H1 (cell line): ENCODE measurements around the gene SSH2. TPM values are rescaled to one million over a fixed set of nuclear protein-coding genes. Genes with fewer than 3 reads are reported as not detected.
A peak's percentile ranks its signal among the peaks of the same experiment; 100 is the strongest.

ENCODE experiments used
- CTCF ChIA-PET: fragments of 300-600 bp; sonication (Branson Sonifier 250); formaldehyde crosslinking; loops from one replicate; lab custom pipeline; 2021; ENCODE audit not compliant: partially characterized antibody; lab: Charles Lee
- POLR2A ChIA-PET: fragments of 300-600 bp; sonication (Branson Sonifier 250); formaldehyde crosslinking; loops from one replicate; lab custom pipeline; 2021; ENCODE audit warnings: inconsistent platforms; ENCODE audit not compliant: partially characterized antibody; lab: Charles Lee
- DNase-seq, 2 experiments: peaks; one replicate each; pipeline versions ENCODE4 v3.0.0 to v3.0.0-alpha.2; 2010 to 2022; ENCODE audit warnings: low spot score in 2 of 2, low read depth in 1 of 2, mixed read lengths in 1 of 2
- FAIRE-seq: peaks from 2 replicates; lab custom pipeline; 2011; peaks lifted over from hg19 to GRCh38; lab: Jason Lieb, UNC
- H2AFZ ChIP-seq: 2 replicates; pipeline ENCODE4 v1.8.1; 2012; ENCODE audit warnings: low read length, inconsistent platforms
- H2AK5ac ChIP-seq: 2 replicates; pipeline ENCODE4 v1.6.1; 2013; ENCODE audit warnings: low read depth, low read length
- H2BK120ac ChIP-seq: replicated peaks from 2 replicates; pipeline ENCODE3; 2013; ENCODE audit warnings: low read depth, low read length, inconsistent platforms
- H2BK12ac ChIP-seq: 2 replicates; pipeline ENCODE4 v1.6.1; 2013; ENCODE audit warnings: low read depth, low read length
- H2BK15ac ChIP-seq: 2 replicates; pipeline ENCODE4 v1.6.1; 2013; ENCODE audit warnings: low read length
- H2BK20ac ChIP-seq: 2 replicates; pipeline ENCODE4 v1.6.1; 2013; ENCODE audit warnings: low read length
- H2BK5ac ChIP-seq: 2 replicates; pipeline ENCODE4 v1.6.1; 2013; ENCODE audit warnings: low read depth, low read length
- H3K14ac ChIP-seq: 2 replicates; pipeline ENCODE4 v1.6.1; 2013; ENCODE audit warnings: inconsistent platforms; ENCODE audit not compliant: insufficient read length
- H3K18ac ChIP-seq: 2 replicates; pipeline ENCODE4 v1.6.1; 2013; ENCODE audit warnings: low read length; ENCODE audit errors: extremely low read depth
- H3K23ac ChIP-seq: 2 replicates; pipeline ENCODE4 v1.6.1; 2013; ENCODE audit warnings: inconsistent platforms; ENCODE audit not compliant: insufficient read length
- H3K23me2 ChIP-seq: 2 replicates; pipeline ENCODE4 v1.6.1; 2013; ENCODE audit warnings: low read depth, low read length
- H3K27ac ChIP-seq: 2 replicates; pipeline ENCODE4 v1.6.1; 2011; ENCODE audit warnings: low read depth, low read length, inconsistent platforms
- H3K27me3 ChIP-seq, 4 experiments: replicated peaks in 1 of 4; 1 replicate in 1 of 4; 2 replicates in 3 of 4; pipeline versions ENCODE4 v1.6.1 to v1.8.1; 2011 to 2013; ENCODE audit warnings: low read length in 3 of 4, mild to moderate bottlenecking in 3 of 4, inconsistent platforms in 2 of 4, mixed read lengths in 2 of 4, moderate library complexity in 1 of 4; ENCODE audit not compliant: control insufficient read depth in 3 of 4, insufficient read depth in 3 of 4; ENCODE audit errors: extremely low read depth in 1 of 4
- H3K36me3 ChIP-seq, 4 experiments: 2 replicates each; pipeline versions ENCODE4 v1.6.1 to v1.8.1; 2011 to 2013; ENCODE audit warnings: mild to moderate bottlenecking in 4 of 4, low read length in 3 of 4, moderate library complexity in 2 of 4, control low read depth in 1 of 4, inconsistent platforms in 1 of 4; ENCODE audit not compliant: insufficient read depth in 4 of 4, control insufficient read depth in 2 of 4
- H3K4ac ChIP-seq: replicated peaks from 2 replicates; pipeline ENCODE3; 2013; ENCODE audit warnings: low read length, low read depth, mixed read lengths, inconsistent platforms; ENCODE audit not compliant: insufficient read length
- H3K4me1 ChIP-seq, 4 experiments: replicated peaks in 1 of 4; 1 replicate in 1 of 4; 2 replicates in 3 of 4; pipeline versions ENCODE4 v1.6.1 to v1.8.1; 2011 to 2013; ENCODE audit warnings: low read length in 3 of 4, inconsistent platforms in 2 of 4, mixed read lengths in 1 of 4; ENCODE audit not compliant: insufficient read depth in 4 of 4, control insufficient read depth in 3 of 4
- H3K4me2 ChIP-seq, 2 experiments: 2 replicates each; pipeline versions ENCODE4 v1.6.1 to v1.8.1; 2011 to 2013; ENCODE audit warnings: low read depth in 2 of 2, low read length in 2 of 2, control low read depth in 1 of 2, inconsistent platforms in 1 of 2, mild to moderate bottlenecking in 1 of 2; ENCODE audit not compliant: insufficient read depth in 1 of 2
- H3K4me3 ChIP-seq, 4 experiments: fragments of 200-600, 300-600 bp in 1 of 4; sonication (generic), shearing (Covaris generic), sonication (Bioruptor Twin) in 1 of 4; 2 replicates each; pipeline versions ENCODE4 v1.5.1 to v1.8.1; 2011 to 2016; ENCODE audit warnings: low read length in 4 of 4, low read depth in 3 of 4, control low read depth in 2 of 4, inconsistent platforms in 2 of 4, mild to moderate bottlenecking in 2 of 4, mixed read lengths in 1 of 4, moderate library complexity in 1 of 4; ENCODE audit not compliant: insufficient read depth in 2 of 4; ENCODE audit errors: extremely low read depth in 1 of 4
- H3K56ac ChIP-seq: replicated peaks from 2 replicates; pipeline ENCODE3; 2013; ENCODE audit warnings: low read depth, mild to moderate bottlenecking, mixed read lengths, low read length, inconsistent platforms; ENCODE audit not compliant: insufficient read length
- H3K79me1 ChIP-seq: 2 replicates; pipeline ENCODE4 v1.6.1; 2013; ENCODE audit warnings: low read depth, low read length, control low read depth
- H3K79me2 ChIP-seq, 2 experiments: 2 replicates each; pipeline versions ENCODE4 v1.6.1 to v1.8.1; 2012 to 2013; ENCODE audit warnings: low read length in 2 of 2, mild to moderate bottlenecking in 2 of 2, inconsistent platforms in 1 of 2; ENCODE audit not compliant: insufficient read depth in 2 of 2, control insufficient read depth in 1 of 2
- H3K9ac ChIP-seq, 4 experiments: replicated peaks in 1 of 4; 1 replicate in 1 of 4; 2 replicates in 3 of 4; pipeline versions ENCODE4 v1.6.1 to v1.8.1; 2011 to 2013; ENCODE audit warnings: low read depth in 3 of 4, low read length in 3 of 4, control low read depth in 2 of 4, mild to moderate bottlenecking in 2 of 4, moderate library complexity in 2 of 4, inconsistent platforms in 1 of 4; ENCODE audit errors: extremely low read depth in 1 of 4
- H3K9me3 ChIP-seq, 2 experiments: 2 replicates each; pipeline versions ENCODE4 v1.6.1 to v1.8.1; 2012 to 2013; ENCODE audit warnings: mild to moderate bottlenecking in 2 of 2, moderate library complexity in 2 of 2, control low read depth in 1 of 2, inconsistent platforms in 1 of 2, low read depth in 1 of 2, low read length in 1 of 2, mixed read lengths in 1 of 2; ENCODE audit not compliant: insufficient read depth in 2 of 2
- H4K20me1 ChIP-seq, 2 experiments: replicated peaks in 1 of 2; 2 replicates each; pipeline versions ENCODE3 to v1.8.1; 2011 to 2013; ENCODE audit warnings: inconsistent platforms in 2 of 2, low read length in 2 of 2, mild to moderate bottlenecking in 1 of 2; ENCODE audit not compliant: insufficient read depth in 2 of 2, control insufficient read depth in 1 of 2
- H4K5ac ChIP-seq: 2 replicates; pipeline ENCODE4 v1.6.1; 2013; ENCODE audit warnings: low read length, low read depth, mixed read lengths, inconsistent platforms; ENCODE audit not compliant: insufficient read length
- H4K8ac ChIP-seq: 2 replicates; pipeline ENCODE4 v1.8.0; 2013; ENCODE audit warnings: mild to moderate bottlenecking, moderate library complexity, low read length, inconsistent platforms; ENCODE audit not compliant: insufficient read depth; ENCODE audit errors: extremely low read depth
- H4K91ac ChIP-seq: replicated peaks from 2 replicates; pipeline ENCODE3; 2013; ENCODE audit warnings: low read length, mixed read lengths, inconsistent platforms; ENCODE audit not compliant: insufficient read length
- BCL11A ChIP-seq, 2 experiments: IDR thresholded peaks; one replicate each; pipeline ENCODE4 v1.6.1; 2011; ENCODE audit warnings: low read depth in 2 of 2, low read length in 2 of 2, mild to moderate bottlenecking in 2 of 2
- CEBPB ChIP-seq: IDR thresholded peaks from 2 replicates; pipeline ENCODE4 v1.6.1; 2012; ENCODE audit warnings: low read depth, low read length
- GTF2F1 ChIP-seq: IDR thresholded peaks from 2 replicates; pipeline ENCODE4 v1.6.1; 2012; ENCODE audit warnings: low read depth, low read length, improper control_type of control experiment, borderline replicate concordance
- KDM4A ChIP-seq: IDR thresholded peaks from one replicate; pipeline ENCODE4 v1.7.1; 2012; ENCODE audit warnings: low read depth, mild to moderate bottlenecking, moderate library complexity, low read length, inconsistent platforms; ENCODE audit not compliant: severe bottlenecking
- MAFK ChIP-seq: IDR thresholded peaks from 2 replicates; pipeline ENCODE4 v1.6.1; 2012; ENCODE audit warnings: low read depth, mild to moderate bottlenecking, improper control_type of control experiment, low read length
- RAD21 ChIP-seq, 2 experiments: IDR thresholded peaks in 1 of 2; conservative IDR thresholded peaks in 1 of 2; 2 replicates each; pipeline ENCODE4 v1.6.1; 2011; ENCODE audit warnings: low read depth in 2 of 2, low read length in 2 of 2, improper control_type of control experiment in 1 of 2, inconsistent platforms in 1 of 2, mild to moderate bottlenecking in 1 of 2, moderate library complexity in 1 of 2
- SIX5 ChIP-seq: IDR thresholded peaks from 2 replicates; pipeline ENCODE4 v1.6.1; 2011; ENCODE audit warnings: mild to moderate bottlenecking, low read depth, low read length
- YY1 ChIP-seq: IDR thresholded peaks from 2 replicates; pipeline ENCODE4 v1.6.1; 2011; ENCODE audit warnings: low read depth, mild to moderate bottlenecking, low read length
- WGBS, 2 experiments: shearing (Covaris generic) in 1 of 2; methylation state at CpG; one replicate each; pipeline versions ENCODE4 v1.1.6 to v1.1.7; 2013 to 2015; ENCODE audit warnings: low lambda C conversion rate in 2 of 2, mixed read lengths in 2 of 2, inconsistent platforms in 1 of 2, low coverage in 1 of 2, missing lambda C conversion rate in 1 of 2; ENCODE audit not compliant: insufficient replicate concordance in 2 of 2, insufficient coverage in 1 of 2, insufficient read length in 1 of 2; ENCODE audit errors: extremely low coverage in 1 of 2, missing lambda C conversion rate in 1 of 2; 5-methylcytosine and 5-hydroxymethylcytosine counted together
- polyA plus RNA-seq, 7 experiments: library from polyadenylated mRNA; depleted of rRNA in 3 of 7; stranded (reverse) in 5 of 7; unstranded in 2 of 7; fragments of >200 nt in 5 of 7; fragments of 200-250 nt in 2 of 7; gene quantifications; 1 replicate in 5 of 7; 2 replicates in 1 of 7; 4 replicates in 1 of 7; pipeline versions ENCODE4 v1.2.1 to v1.2.3, GENCODE V29; 2011 to 2013; ENCODE audit warnings: missing spikeins in 2 of 7, mixed read lengths in 2 of 7
- total RNA-seq: library from RNA; stranded (reverse); fragmentation: NEBNext Ultra II Directional; extraction: Animal tissue kit (Norgen Biotek cat#: 25700); gene quantifications from 2 replicates; pipeline ENCODE4 v1.2.1, GENCODE V29; 2021
- TF ChIP-seq, protein P1 (sequence below), 3 experiments: IDR thresholded peaks; 1 replicate in 2 of 3; 2 replicates in 1 of 3; pipeline versions ENCODE4 v1.5.1 to v1.6.1; 2011; ENCODE audit warnings: low read length in 3 of 3, mild to moderate bottlenecking in 3 of 3, inconsistent platforms in 2 of 3, low read depth in 1 of 3, moderate library complexity in 1 of 3; ENCODE audit not compliant: insufficient read depth in 1 of 3; ENCODE audit errors: control extremely low read depth in 1 of 3
- TF ChIP-seq, protein P2 (sequence below): IDR thresholded peaks from 2 replicates; pipeline ENCODE4 v1.6.1; 2012; ENCODE audit warnings: inconsistent platforms

Gene SSH2
- total and polyA plus RNA-seq, 2 of the 8 experiments (the other 6 are each of a cell fraction or from before 2014, with no cell fraction given), result 5.2 to 15.9 TPM

DNA sequence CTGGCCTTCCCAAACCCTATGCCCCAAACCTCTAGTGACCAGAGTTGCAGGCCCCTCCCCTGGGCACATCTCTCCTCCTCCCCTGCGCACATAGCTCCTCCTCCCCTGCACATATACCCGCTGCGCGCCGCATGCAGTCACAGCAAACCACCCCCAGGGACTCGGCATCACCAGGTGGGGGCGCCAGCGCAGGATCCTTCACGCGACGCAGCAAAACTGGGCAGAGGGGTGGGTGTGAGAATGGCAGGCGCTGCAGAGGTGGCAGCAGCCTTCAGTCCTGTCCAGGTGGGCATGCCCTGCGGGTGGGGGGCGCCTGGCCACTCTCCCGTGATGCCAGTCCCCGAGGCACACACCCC, 312.9 kb downstream of the SSH2 start:
- Histone ChIP-seq H2BK12ac (peak overlapping the region; percentile 75; the same call in 1 of the 2 replicates), H3K56ac (no peak overlapping the region), H3K4ac (no peak overlapping the region), H3K18ac (peak overlapping the region; percentile 40; the same call in 1 of the 2 replicates), H2AFZ (no peak overlapping the region), H4K20me1 (peaks cover 5 to 6% of the 10 kb centered on the region in 2 experiments), H3K9me3 (peaks cover 0 to 8% of the 10 kb centered on the region in 2 experiments; a peak in 1 of 4 replicates), H2BK15ac (peak overlapping the region; percentile 88; the same call in 1 of the 2 replicates), H4K8ac (peak overlapping the region; percentile 87; the same call in 1 of the 2 replicates), H3K27me3 (peaks cover 22 to 75% (median 61%) of the 10 kb centered on the region in 4 experiments), H3K79me2 (no peaks in the 10 kb centered on the region), H2BK120ac (no peak overlapping the region), H3K23ac (no peak overlapping the region), H4K91ac (no peak overlapping the region), H3K36me3 (peaks cover 0 to 7% (median 0%) of the 10 kb centered on the region in 4 experiments; a peak in 1 of 8 replicates), H2AK5ac (no peak overlapping the region), H3K14ac (no peak overlapping the region), H3K4me3 (peak overlapping the region; percentile 3 to 60 (median 30); a peak in 5 of 8 replicates), H3K4me2 (peak overlapping the region; percentile 90 to 96), H3K79me1 (no peaks in the 10 kb centered on the region), H2BK5ac (peak overlapping the region; percentile 60; the same call in 1 of the 2 replicates), H2BK20ac (no peak overlapping the region), H3K9ac (no peak overlapping the region), H4K5ac (no peak overlapping the region), H3K27ac (no peak overlapping the region), H3K4me1 (peaks cover 14 to 49% (median 40%) of the 10 kb centered on the region in 4 experiments), H3K23me2 (peaks cover 13% of the 10 kb centered on the region)
- ChIA-PET POLR2A (interaction anchor here (0.6 to 4.3 kb wide), 6 partner anchors 8 to 270 kb away, joined by 3 to 30 read pairs (median 4); partner anchors contain the start of genes ANKRD13B and TP53I13), CTCF (interaction anchor here (0.7 to 13.1 kb wide), 28 partner anchors 8 to 479 kb away, joined by 3 to 193 read pairs (median 7); partner anchors contain the start of genes ABHD15, ANKRD13B and TP53I13)
- 3% methylated on average over 16 of the region's 16 CpGs; no CpG with 5 or more reads in 1 of the 2 experiments for WGBS, 2 experiments
- DNase-seq (peak in 1 of 2 experiments; percentile 91), FAIRE-seq (no peak)
- TF ChIP-seq MAFK (no peak), BCL11A (IDR thresholded peaks at IDR 0.05; ENCODE audit: low read depth in 2 of 2, low read length in 2 of 2) (no peak), CEBPB (no peak), YY1 (no peak), KDM4A (no peak), SIX5 (no peak), RAD21 (IDR thresholded peaks at IDR 0.05 in 1 of 2, conservative IDR thresholded peaks at IDR 0.05 in 1 of 2; ENCODE audit: low read depth in 2 of 2, low read length in 2 of 2) (peak; percentile 27 to 52; a peak in 3 of 4 replicates), GTF2F1 (no peak)
- TF ChIP-seq, protein P1, sequence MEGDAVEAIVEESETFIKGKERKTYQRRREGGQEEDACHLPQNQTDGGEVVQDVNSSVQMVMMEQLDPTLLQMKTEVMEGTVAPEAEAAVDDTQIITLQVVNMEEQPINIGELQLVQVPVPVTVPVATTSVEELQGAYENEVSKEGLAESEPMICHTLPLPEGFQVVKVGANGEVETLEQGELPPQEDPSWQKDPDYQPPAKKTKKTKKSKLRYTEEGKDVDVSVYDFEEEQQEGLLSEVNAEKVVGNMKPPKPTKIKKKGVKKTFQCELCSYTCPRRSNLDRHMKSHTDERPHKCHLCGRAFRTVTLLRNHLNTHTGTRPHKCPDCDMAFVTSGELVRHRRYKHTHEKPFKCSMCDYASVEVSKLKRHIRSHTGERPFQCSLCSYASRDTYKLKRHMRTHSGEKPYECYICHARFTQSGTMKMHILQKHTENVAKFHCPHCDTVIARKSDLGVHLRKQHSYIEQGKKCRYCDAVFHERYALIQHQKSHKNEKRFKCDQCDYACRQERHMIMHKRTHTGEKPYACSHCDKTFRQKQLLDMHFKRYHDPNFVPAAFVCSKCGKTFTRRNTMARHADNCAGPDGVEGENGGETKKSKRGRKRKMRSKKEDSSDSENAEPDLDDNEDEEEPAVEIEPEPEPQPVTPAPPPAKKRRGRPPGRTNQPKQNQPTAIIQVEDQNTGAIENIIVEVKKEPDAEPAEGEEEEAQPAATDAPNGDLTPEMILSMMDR (IDR thresholded peaks at IDR 0.05; ENCODE audit: control extremely low read depth in 1 of 3, insufficient read depth in 1 of 3, low read depth in 1 of 3, low read length in 3 of 3), result peak; percentile 70 to 86 (median 74)
- TF ChIP-seq, protein P2, sequence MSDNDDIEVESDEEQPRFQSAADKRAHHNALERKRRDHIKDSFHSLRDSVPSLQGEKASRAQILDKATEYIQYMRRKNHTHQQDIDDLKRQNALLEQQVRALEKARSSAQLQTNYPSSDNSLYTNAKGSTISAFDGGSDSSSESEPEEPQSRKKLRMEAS, result peak; percentile 85
